ENCODE measurements around the gene ADAMTSL1.

ADAMTSL1 gene

DNA sequence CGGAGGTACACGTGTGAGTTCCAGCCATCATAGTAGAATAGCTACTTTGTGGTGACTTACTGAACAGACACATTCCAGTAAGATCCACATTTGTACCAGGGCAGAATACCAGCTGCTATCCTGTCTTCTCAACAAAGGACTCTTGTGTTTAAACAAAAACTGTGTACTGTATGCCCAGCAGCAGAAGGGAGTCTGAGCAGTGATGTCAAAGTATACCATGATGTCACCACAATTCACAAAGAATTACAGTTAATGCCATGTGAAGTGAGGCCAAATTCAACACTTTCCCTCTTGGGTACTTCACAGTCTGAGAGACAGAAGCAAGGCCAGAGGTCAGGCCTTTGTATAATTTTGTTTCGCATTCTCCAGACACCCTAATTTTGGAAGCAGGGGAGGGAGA is 137.0 kb downstream of the ADAMTSL1 start:
- DNase-seq (ENCODE audit: low spot score), result no peak

DNA sequence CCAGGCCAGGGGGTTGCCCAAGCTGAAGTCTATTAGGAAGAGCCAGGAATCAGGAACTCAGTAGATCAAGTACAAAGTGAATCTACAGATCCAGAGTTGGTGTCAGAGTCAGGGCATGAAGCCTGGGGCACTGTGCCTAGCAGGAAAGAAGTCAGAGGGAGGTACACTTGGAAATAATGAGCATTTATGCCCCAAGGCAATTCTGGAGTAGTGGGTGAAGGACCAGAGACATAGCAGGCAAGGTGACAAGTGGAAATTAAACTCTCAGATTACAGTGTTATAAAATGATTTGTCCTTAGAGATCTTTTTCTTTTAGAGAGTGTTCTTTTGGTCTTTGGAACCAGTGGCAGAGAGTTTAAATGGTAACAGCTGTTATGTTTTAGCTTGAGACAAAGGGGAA is 138.0 kb downstream of the ADAMTSL1 start:
- DNase-seq (ENCODE audit: low spot score), result no peak

DNA sequence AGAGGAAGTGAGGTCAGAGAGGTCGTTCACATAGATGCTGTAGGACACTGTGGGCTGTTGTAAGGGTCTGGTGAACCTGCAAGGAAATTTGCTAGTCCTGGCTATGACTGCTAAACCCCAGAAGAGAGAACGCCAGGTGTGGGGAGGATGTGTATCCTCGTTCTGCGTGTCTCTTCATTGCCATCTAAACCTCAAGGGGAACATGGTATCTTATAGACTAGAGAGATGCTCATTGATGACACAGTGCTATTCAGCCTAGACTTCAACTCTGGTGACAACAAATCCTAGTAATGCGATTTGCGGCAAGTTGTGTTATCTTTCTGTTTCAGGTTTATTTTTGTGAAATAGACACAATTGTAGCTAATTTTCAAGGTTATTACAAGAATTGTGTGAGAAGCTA is 140.2 kb downstream of the ADAMTSL1 start:
- no peak for DNase-seq (ENCODE audit: low spot score)

DNA sequence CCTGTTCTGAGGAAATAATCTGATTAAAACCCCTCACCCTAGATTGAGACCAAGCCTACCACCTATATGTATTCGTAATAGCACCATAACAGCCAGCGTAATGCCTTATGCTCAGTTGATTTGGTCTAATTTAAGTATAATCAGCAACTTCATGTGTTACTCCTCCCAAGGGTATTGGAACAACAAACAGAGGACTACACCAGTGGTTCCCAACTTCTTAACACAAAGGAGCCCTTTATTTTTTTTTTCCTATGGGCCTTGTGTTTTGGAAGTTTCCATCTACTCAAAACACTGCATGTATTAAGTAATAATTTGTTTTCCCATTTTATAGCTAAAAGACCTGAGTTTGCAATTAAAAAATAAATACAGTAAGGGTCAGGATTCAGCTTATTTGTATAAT is 140.7 kb downstream of the ADAMTSL1 start:
- no peak for DNase-seq (ENCODE audit: low spot score)

DNA sequence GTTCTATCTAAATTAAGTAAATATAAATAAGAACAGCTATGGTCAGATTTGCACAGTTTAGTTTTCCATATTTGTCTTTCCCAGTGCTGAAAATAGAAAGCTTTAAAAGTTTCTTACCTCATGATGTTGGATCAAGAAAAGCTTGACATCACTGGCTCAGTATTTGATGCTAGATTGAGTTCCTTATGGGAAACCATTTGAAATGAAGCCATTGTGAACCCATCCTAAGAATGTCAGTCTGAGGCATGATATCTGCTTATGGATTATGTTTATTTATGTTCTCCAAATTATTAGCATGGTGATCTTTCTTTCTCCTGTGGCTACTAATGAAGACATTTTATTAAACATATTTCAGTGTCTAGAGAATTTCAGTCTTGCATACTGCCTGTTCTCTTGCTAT is 143.0 kb downstream of the ADAMTSL1 start:
- DNase-seq (ENCODE audit: low spot score), result no peak

DNA sequence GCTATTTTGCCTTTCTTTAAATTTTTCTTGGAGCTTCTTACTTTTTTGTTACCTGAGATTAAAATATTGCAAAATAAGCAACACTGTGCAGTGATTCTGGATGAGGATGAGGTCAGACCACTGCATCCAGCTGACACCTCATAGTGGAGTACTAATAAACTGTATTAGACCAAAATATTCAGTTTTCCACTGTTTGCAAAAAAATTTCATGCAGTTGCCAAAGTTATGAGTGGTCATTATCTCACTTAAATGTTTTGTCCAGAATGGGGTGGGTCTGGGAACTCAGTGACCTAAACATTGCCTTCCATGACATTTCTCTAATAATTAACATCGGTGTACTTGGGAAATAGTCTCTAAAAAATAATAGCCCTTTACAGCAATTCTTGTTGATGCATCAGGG is 143.8 kb downstream of the ADAMTSL1 start:
- DNase-seq (ENCODE audit: low spot score), result no peak

DNA sequence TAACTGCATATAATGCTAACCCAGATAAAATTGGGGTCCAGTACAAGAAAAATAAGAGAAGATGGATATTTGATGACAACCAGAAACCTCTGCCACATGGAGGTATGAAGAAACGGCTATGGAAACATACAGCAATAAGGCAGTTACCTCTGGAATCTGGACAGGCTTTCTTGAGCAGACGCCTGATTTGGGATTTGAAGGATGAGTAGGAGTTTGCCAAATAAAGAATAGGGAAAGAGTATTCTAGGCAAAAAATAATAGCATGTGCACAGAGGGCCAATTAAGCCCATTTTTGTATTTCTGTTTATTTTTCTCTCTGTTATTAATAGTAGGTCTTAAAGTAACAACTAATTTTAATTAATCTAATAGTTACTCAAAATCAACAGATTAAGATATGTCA is 144.9 kb downstream of the ADAMTSL1 start:
- DNase-seq (ENCODE audit: low spot score), result no peak

DNA sequence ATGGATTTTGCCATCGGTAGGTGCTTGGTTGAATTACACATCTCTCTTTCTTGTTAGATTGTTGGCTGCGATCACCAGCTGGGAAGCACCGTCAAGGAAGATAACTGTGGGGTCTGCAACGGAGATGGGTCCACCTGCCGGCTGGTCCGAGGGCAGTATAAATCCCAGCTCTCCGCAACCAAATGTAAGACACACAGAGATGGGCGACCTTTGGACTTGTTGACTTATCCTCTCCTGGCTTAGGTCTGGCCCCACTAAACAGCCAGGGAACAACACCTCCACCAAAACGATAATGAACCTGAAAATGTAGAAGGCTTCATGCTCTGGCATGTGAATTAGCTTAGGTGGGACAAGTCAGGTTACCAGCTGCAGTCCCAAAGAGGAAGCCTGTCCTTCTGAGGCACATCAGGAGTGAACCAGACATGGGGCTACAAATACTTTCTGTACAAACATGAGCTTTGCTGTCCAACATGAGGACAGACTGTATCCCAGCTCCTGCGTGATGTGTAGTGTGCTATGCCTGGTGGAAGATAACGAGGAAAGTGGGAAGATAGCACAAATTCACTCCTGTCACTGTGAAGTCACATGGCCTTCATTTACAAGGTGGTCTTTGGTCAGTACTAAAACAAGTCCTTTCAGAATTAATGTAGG is 148.4 kb downstream of the ADAMTSL1 start:
- DNase-seq (ENCODE audit: low spot score), result no peak

DNA sequence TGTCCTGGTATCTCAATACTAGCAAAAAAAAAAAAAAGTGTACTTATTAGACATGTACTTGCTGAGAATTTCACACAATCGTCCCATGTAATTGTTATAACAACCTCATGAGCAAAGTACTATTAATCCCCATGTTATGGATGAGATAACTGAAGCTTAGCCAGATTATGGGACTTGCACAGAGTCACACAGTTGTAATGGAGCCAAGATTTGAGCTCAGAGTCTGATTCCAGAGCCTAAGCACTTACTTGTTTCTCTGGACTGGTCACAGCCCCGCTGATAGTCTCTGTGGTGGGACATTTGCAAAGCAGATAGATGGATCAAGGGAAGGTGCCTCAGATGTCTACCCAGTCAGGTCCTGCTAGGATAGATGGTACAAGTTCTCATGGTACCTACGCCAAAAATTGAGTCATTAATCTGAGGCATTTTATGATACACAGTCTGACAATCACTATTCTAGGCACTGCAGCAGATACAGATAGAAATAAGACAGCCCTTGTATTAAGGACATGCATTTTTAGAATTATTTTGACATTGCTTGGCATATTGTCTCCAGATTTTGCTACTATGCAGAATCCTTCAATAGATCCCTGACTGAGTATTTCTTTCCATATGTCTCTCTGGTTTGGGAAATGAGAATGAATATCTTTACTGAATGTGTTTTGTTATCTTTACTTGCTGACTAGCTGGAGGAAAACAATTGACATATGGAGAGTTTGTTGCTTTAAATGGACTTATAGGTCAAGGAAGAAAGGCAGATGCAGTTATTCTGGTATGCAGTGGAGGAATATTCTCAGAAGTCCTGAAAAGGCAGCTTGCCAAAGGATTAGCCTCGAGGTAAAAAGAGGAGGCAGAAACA is 149.5 kb downstream of the ADAMTSL1 start:
- no peak for DNase-seq (ENCODE audit: low spot score)

DNA sequence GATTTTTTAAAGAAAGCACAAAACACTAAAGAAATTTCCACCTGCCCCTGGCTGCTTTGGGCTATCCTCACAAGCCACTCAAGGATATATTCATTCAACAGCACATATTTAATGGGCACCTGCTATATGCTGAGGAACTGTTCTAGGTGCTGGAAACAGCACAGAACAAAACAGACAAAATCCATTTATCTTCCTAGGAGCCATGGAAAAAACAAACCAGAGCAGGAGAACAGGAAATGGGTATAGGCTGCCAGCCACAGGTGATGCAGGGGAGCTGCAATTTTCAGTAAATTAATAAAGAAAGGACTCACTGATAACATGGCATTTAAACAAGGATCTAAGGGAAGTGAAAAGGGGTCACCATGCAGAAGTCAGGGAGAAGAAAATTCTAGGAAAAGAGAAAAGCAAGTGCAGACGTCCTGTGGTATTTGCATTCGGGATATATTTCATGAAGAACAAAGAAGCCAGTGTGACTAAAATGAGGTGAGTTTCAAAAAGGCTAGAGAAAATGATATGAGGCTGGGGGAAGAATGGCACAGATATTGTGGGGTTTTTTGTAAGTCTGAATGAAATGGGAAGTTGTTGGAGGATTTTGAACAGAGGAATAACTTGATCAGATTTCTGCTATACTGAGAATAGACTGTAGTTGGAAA is 152.2 kb downstream of the ADAMTSL1 start:
- DNase-seq (ENCODE audit: low spot score), result no peak

DNA sequence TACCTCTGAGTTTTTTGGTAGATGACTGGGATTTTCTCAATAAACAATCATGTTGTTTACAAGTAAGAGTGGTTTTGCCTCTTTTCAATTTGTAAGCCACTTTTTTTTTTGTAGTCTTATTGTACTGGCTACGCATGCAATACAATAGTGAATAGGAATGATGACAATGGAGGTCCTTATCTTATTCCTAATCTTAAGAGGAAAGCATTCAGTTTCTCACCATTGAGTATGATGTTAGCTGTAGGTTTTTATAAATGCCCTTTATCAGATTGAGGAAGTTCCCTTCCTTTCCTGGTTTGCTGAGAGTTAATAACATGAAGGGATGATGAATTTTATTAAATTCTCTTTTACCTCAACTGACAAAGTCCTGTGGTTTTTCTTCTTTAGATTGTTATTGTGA is 155.2 kb downstream of the ADAMTSL1 start:
- DNase-seq (ENCODE audit: low spot score), result no peak

DNA sequence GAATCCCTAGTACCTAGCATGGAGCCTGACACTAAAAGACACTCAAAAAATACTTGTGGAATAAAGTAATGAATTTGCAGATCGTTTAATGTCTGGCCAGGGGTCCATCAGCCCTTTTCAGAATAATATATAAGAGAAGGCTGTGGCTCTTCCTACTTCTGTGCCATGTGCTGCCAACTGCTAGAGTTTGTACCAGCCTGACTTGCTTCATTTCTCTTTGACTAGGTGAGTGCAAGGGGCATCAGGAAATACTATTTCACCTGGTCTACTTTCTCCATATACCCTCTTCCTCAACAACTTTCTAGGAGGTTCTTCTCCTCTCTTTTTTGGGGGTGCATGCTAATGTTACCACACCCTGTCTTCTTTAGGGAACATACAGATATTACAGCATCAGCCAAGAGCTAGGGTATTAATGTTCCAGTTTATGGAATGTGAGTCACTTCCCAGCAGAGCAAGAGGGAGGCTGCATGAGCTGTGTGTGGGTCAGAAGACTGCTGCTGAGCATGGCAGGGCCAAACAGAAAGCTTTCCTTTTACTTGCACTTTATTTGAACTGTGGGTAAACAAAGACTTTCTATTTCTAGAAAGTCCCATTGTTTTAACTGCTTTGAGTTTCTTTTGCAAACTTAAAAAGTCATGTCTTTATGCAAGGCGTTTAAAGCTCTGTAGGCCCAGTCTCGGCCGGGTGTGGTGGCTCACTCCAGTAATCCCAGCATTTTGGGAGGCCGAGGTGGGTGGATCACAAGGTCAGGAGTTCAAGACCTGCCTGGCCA is 158.9 kb downstream of the ADAMTSL1 start:
- DNase-seq (ENCODE audit: low spot score), result no peak

DNA sequence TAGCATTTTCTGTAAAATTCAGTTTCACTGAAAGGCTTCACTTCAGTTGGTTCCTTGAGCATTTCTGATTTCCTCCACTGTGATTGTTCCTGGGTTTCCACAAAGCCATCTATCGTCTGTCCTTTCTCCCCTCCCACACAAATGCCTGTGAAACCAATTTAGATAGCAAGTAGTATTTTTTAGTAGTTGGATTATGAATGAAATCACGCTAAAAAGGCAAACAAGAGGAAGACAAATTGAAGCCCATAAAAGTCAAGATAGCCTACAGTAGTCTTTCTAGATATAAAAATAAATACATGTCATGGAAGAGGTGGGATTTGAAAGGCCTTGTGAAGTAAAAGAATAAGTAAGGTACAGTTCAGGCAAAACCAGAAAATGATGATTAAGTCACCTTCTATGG is 162.8 kb downstream of the ADAMTSL1 start:
- DNase-seq (ENCODE audit: low spot score), result no peak

DNA sequence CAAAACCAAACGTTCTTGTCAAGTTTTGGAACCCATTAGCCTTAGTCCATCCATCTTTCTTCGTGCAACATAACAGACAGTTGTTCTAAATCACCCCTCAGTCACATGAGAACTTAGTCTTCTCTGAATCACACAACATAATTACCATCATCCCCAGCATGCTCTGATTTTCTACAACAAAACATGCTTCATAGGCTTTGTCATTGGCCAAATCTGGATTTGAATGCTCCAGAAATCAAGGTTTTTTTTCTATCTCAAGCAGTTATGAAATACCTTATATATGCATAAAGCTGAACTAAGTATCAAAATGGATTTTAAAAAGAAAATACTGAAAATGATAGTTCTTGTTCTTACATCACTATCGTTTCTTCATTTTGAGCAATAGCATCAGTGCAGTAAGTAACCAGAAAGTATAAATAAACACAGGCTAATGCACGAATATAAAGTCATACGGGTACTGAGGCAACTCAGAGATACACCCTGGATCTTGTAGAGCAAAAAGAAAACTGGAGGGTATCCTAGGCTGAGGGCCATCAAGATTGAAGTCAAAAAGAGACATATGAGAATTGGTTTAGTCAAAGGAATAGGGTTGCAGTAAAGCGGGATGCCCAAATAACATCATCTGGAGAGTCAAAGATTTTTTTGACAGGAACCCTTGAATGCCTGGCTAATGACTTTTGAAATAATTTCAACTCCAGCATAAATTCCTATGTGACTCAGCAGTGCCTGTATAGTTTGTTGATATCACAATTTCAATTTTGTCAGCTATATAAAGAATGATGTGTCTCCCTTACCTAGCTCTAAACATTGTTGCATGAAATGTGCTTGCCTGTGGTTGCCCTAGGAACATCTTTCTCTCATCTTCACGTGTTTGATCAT is 164.7 kb downstream of the ADAMTSL1 start:
- DNase-seq (ENCODE audit: low spot score), result no peak

DNA sequence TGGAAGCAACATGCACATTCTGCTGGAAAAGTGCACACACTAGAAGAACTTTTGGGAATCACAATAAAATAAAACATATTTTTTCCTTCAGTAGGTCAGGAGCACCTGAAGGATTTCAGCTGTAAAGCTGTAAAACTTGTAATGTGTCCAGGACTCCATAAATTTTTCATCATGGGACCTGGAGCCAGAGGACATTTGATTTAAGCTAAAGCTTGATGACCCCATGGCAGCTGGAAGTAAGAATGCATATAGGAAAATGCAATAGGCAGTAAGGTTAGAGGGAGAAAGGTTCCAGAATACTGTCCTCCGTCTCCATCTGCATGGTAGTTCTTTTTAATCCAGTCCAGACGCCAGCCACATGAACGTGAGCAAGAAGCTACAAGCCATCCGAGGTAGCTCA is 166.0 kb downstream of the ADAMTSL1 start:
- DNase-seq (ENCODE audit: low spot score), result no peak

DNA sequence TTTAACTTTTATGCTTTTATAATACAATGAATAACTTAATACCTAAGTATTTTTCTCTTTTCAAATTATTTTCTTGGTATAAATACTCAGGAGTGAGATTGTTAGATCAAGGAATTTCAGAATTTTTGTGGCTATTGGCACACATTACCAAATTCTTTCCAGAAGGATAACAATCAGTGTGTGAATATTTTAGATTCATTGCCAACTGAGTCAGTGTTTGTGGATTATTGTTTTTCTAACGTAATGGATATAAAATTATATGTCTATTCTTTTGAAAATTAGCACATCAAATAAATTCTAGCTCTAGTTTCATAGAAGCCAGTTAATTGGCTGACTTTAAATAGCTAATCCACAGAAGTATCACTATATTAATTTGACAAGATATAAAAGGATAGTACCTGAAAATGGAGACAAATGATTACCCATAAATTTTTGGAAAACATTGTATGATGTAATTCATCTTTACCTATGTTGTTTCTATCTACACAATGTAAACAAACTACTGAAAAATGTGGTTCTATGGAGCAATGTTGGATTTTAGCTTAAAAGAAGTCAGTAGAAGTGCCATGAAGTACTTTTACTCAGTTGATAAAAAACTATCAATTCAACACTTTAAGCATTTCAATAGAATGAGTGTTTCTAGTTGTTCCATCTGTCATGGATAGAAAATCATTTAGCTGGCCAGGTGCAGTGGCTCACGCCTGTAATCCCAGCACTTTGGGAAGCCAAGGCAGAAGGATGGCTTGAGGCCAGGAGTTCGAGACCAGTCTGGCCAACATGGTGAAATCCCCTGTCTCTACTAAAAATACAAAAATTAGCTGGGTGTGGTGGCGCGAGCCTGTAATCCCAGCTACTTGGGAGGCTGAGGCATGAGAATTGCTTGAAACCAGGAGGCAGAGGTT is 185.1 kb downstream of the ADAMTSL1 start:
- no peak for DNase-seq (ENCODE audit: low spot score)

DNA sequence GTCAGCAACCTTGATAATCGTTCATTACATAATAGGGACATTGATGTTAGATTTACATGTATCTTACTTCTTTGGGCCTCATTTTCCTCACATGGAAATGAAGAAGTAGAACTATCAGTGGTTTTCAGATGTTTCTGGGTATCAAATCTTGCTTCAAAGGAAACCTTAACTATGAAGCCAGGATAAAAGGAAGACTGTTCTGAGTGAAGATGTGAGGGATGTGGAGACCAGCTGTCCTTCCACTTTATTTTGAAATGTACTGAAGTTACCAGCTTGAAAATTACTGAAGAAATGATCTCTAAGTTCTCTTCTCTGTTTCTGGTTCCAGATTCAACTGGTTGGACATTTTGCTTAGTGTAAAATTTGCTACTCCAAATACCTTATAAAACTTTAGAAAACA is 186.0 kb downstream of the ADAMTSL1 start:
- DNase-seq (ENCODE audit: low spot score), result no peak

DNA sequence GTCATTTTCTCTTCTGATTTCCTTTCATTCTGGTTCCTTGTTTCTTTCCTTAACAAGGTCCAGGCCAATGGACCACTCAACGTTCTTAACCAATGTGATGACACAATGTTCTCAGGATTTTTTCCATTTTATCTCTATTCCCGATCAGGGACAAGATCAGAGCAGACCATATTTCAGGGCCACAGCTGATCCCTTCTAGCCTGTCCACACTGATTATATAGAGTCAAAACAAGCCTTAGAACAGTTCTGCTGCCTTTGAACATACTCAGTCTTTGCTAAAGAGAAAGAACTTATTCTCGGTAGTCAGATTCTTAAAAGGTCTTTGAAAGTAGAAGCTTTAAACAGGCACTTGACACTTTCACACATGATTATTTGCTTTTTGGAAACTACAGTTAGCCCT is 188.4 kb downstream of the ADAMTSL1 start:
- DNase-seq (ENCODE audit: low spot score), result no peak

DNA sequence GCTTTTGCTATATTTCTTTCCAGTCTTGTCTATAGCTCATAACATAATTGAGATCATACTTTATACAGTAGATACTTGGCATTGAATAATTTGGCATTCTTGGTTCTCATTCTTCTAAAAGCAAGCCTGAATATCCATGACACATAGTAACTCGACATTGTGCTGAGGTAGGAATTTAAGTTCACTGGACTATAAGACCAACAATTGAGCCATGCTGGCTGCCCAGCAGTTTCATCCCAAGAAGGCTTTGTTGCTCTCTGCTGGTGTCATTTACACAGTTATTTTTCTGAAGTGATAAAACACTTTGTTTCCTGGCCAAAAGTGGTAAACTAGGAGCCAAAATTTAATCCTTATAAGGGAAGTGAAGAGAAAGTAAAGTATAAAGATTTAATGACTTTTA is 192.0 kb downstream of the ADAMTSL1 start:
- DNase-seq (ENCODE audit: low spot score), result no peak

DNA sequence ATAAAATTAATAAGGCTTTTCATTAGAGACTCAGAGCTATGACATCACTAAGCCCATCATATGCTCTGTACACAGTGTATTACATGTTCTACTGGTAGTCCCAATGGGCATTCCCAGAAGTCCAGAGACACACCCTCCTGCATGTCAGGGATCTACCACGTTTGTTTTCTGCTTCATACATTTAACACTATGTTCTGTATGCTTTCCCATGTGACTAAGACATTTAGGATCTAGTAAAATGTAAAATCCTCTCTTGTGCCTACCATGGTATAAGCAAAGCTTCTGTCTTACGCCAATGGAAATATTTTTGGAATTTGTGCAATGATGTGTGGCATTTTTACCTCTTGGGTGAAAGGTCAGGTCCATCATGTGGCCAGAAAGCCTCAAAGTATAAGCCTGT is 192.4 kb downstream of the ADAMTSL1 start:
- DNase-seq (ENCODE audit: low spot score), result no peak
